ENCODE measurements around the gene PTPRS. TPM values are rescaled to one million over a fixed set of nuclear protein-coding genes. Genes with fewer than 3 reads are reported as not detected.

The PTPRS gene
- total and polyA plus RNA-seq, 2 of the 13 experiments (the other 11 are each of a cell fraction or from before 2014, with no cell fraction given) = 32.7 to 43.9 TPM

- peak; percentile 76; the same call in 1 of the 2 replicates for TF ChIP-seq AFF4 (CRISPR knock-in tag; IDR thresholded peaks at IDR 0.05)
- no peak for TF ChIP-seq ZNF180 (CRISPR knock-in tag; IDR thresholded peaks at IDR 0.05; ENCODE audit: borderline replicate concordance, low read depth)
- TF ChIP-seq, protein P1, sequence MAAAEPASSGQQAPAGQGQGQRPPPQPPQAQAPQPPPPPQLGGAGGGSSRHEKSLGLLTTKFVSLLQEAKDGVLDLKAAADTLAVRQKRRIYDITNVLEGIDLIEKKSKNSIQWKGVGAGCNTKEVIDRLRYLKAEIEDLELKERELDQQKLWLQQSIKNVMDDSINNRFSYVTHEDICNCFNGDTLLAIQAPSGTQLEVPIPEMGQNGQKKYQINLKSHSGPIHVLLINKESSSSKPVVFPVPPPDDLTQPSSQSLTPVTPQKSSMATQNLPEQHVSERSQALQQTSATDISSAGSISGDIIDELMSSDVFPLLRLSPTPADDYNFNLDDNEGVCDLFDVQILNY (CRISPR knock-in tag; conservative IDR thresholded peaks at IDR 0.05) = peak; percentile 83; the same call in 1 of the 2 replicates
- no peak for TF ChIP-seq EZH2 (conservative IDR thresholded peaks at IDR 0.05; ENCODE audit: low read depth, low read length)
- TF ChIP-seq ZNF678 (CRISPR knock-in tag; IDR thresholded peaks at IDR 0.05) = peak; percentile 99
- TF ChIP-seq, protein P2, sequence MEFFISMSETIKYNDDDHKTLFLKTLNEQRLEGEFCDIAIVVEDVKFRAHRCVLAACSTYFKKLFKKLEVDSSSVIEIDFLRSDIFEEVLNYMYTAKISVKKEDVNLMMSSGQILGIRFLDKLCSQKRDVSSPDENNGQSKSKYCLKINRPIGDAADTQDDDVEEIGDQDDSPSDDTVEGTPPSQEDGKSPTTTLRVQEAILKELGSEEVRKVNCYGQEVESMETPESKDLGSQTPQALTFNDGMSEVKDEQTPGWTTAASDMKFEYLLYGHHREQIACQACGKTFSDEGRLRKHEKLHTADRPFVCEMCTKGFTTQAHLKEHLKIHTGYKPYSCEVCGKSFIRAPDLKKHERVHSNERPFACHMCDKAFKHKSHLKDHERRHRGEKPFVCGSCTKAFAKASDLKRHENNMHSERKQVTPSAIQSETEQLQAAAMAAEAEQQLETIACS (CRISPR knock-in tag; IDR thresholded peaks at IDR 0.05) = peak; percentile 13; the same call in 1 of the 2 replicates
- peak; percentile 94 for TF ChIP-seq JUNB (CRISPR knock-in tag; IDR thresholded peaks at IDR 0.05; ENCODE audit: borderline replicate concordance)
- peak; percentile 100 for TF ChIP-seq ZMAT3 (CRISPR knock-in tag; conservative IDR thresholded peaks at IDR 0.05)
- peak; percentile 96 for TF ChIP-seq ZBTB7A (CRISPR knock-in tag; IDR thresholded peaks at IDR 0.05)
- peak; percentile 99 for TF ChIP-seq SALL1 (CRISPR knock-in tag; IDR thresholded peaks at IDR 0.05)
- TF ChIP-seq ZSCAN29 (CRISPR knock-in tag; conservative IDR thresholded peaks at IDR 0.05) = peak; percentile 57; the same call in 1 of the 2 replicates
- TF ChIP-seq RFXAP (CRISPR knock-in tag; IDR thresholded peaks at IDR 0.05; ENCODE audit: borderline replicate concordance) = peak; percentile 95
- no peak for TF ChIP-seq PHF5A (CRISPR knock-in tag; IDR thresholded peaks at IDR 0.05; ENCODE audit: low read depth, unreplicated experiment)
- no peak for TF ChIP-seq ATRX (CRISPR knock-in tag; IDR thresholded peaks at IDR 0.05; ENCODE audit: borderline replicate concordance)
- peak; percentile 75 for TF ChIP-seq RXRB (CRISPR knock-in tag; IDR thresholded peaks at IDR 0.05; ENCODE audit: borderline replicate concordance)
- peak; percentile 88; the same call in 1 of the 2 replicates for TF ChIP-seq ZNF414 (CRISPR knock-in tag; IDR thresholded peaks at IDR 0.05)
- TF ChIP-seq ZNF101 (CRISPR knock-in tag; IDR thresholded peaks at IDR 0.05; ENCODE audit: borderline replicate concordance, low read depth) = peak; percentile 97
- TF ChIP-seq ZBTB20 (CRISPR knock-in tag; IDR thresholded peaks at IDR 0.05; ENCODE audit: borderline replicate concordance, low read depth) = 0 out of 2 replicates have a peak, but pooled peaks have one; percentile 28
- TF ChIP-seq ZNF256 (CRISPR knock-in tag; conservative IDR thresholded peaks at IDR 0.05) = peak; percentile 95
These were observed at the start of gene PTPRS (continued) for GRCh38 chr19:5340637-5341447.

Measured in HepG2 (cell line).